GM21423 (cell line): Measurements from ENCODE around the gene CPEB3.
A peak's percentile ranks its signal among the peaks of the same experiment; 100 is the strongest.

Experiments
- ATAC-seq: cut with Tn5 transposase; IDR thresholded peaks from one replicate; pipeline ENCODE4 v1.9.1; 2021; ENCODE audit warnings: mild to moderate bottlenecking, moderate library complexity; ENCODE audit not compliant: unreplicated experiment

Gene CPEB3

GRCh38 chr10:92268748-92269147 lies 22.1 kb downstream of the CPEB3 start:
- no peak for ATAC-seq

- no peak for ATAC-seq
Observed at GRCh38 chr10:92267343-92267742, 23.5 kb downstream of the CPEB3 start.

- ATAC-seq: no peak
Observed at GRCh38 chr10:92265687-92266258, 25.1 kb downstream of the CPEB3 start.

GRCh38 chr10:92264249-92264648 lies 26.6 kb downstream of the CPEB3 start:
- ATAC-seq: no peak

GRCh38 chr10:92263396-92263795 lies 27.5 kb downstream of the CPEB3 start:
- no peak for ATAC-seq

- no peak for ATAC-seq
Observed at GRCh38 chr10:92248566-92248965, 42.3 kb downstream of the CPEB3 start.

- no peak for ATAC-seq
Observed at GRCh38 chr10:92244796-92245195, 46.1 kb downstream of the CPEB3 start.

GRCh38 chr10:92242910-92243671 lies 47.8 kb downstream of the CPEB3 start:
- ATAC-seq: no peak

GRCh38 chr10:92242380-92242779 lies 48.5 kb downstream of the CPEB3 start:
- ATAC-seq: no peak

- no peak for ATAC-seq
Observed at GRCh38 chr10:92241501-92241900, 49.4 kb downstream of the CPEB3 start.

- ATAC-seq: no peak
Observed at GRCh38 chr10:92241158-92241500, 49.7 kb downstream of the CPEB3 start.

GRCh38 chr10:92240289-92241157 lies 50.4 kb downstream of the CPEB3 start:
- ATAC-seq: peak; percentile 60

- ATAC-seq: peak; percentile 29
Observed at GRCh38 chr10:92239600-92240288, 51.1 kb downstream of the CPEB3 start.

- no peak for ATAC-seq
Observed at GRCh38 chr10:92239151-92239599, 51.7 kb downstream of the CPEB3 start.

- no peak for ATAC-seq
Observed at GRCh38 chr10:92238586-92239098, 52.2 kb downstream of the CPEB3 start.

GRCh38 chr10:92238054-92238585 lies 52.8 kb downstream of the CPEB3 start:
- ATAC-seq: no peak

- ATAC-seq: no peak
Observed at GRCh38 chr10:92231196-92231595, 59.7 kb downstream of the CPEB3 start.

GRCh38 chr10:92222603-92223262 lies 68.1 kb downstream of the CPEB3 start:
- no peak for ATAC-seq

- no peak for ATAC-seq
Observed at GRCh38 chr10:92219559-92219958, 71.3 kb downstream of the CPEB3 start.

- ATAC-seq: no peak
Observed at GRCh38 chr10:92218569-92218968, 72.3 kb downstream of the CPEB3 start.
